K562 (cell line): Measurements from ENCODE around the gene SLC30A3. TPM values are rescaled to one million over a fixed set of nuclear protein-coding genes. Genes with fewer than 3 reads are reported as not detected.
A peak's percentile ranks its signal among the peaks of the same experiment; 100 is the strongest.

Experiments used
- ARID1B ChIP-seq: fragments of 450-650 bp; IDR thresholded peaks from 2 replicates; pipeline ENCODE4 v1.6.1; 2016; ENCODE audit warnings: antibody characterized with exemption, mild to moderate bottlenecking, inconsistent platforms
- ARID2 ChIP-seq: fragments of 450-650 bp; IDR thresholded peaks from 2 replicates; pipeline ENCODE4 v1.6.1; 2017; ENCODE audit warnings: antibody characterized with exemption, mild to moderate bottlenecking
- CHCHD3 ChIP-seq: fragments of 250-450 bp; sonication (Bioruptor Pico); IDR thresholded peaks from 2 replicates; pipeline ENCODE4 v2.1.2; 2022; ENCODE audit warnings: mild to moderate bottlenecking
- CHD4 ChIP-seq: fragments of 200-600 bp; sonication (generic); IDR thresholded peaks from 3 replicates; pipeline ENCODE4 v1.6.1; 2012; ENCODE audit warnings: low read depth, mild to moderate bottlenecking, mixed read lengths, low read length, inconsistent platforms; ENCODE audit not compliant: insufficient read depth, insufficient replicate concordance, poor library complexity, severe bottlenecking
- EGR1 ChIP-seq: fragments of 450-650 bp; conservative IDR thresholded peaks from 2 replicates; pipeline ENCODE4 v1.6.1; 2017; ENCODE audit warnings: mild to moderate bottlenecking
- FOS ChIP-seq: IDR thresholded peaks from 3 replicates; pipeline ENCODE4 v1.6.1; 2011; ENCODE audit not compliant: insufficient read length; ENCODE audit errors: extremely low read depth
- HNRNPK ChIP-seq: fragments of 200-400 bp; formaldehyde crosslinking; IDR thresholded peaks from one replicate; pipeline ENCODE4 v1.6.1; 2018; ENCODE audit warnings: mild to moderate bottlenecking, low read depth, low read length; ENCODE audit not compliant: poor library complexity, severe bottlenecking
- HOMEZ ChIP-seq: fragments of 250-450 bp; sonication (Bioruptor Pico); IDR thresholded peaks from 2 replicates; pipeline ENCODE4 v1.4.0; 2020; ENCODE audit warnings: mild to moderate bottlenecking, moderate library complexity
- KLF16 ChIP-seq: IDR thresholded peaks from 2 replicates; pipeline ENCODE4 v1.6.1; 2016; ENCODE audit warnings: antibody characterized with exemption
- NCOA4 ChIP-seq: fragments of 450-650 bp; IDR thresholded peaks from 2 replicates; pipeline ENCODE4 v1.6.1; 2018; ENCODE audit warnings: mild to moderate bottlenecking; ENCODE audit not compliant: partially characterized antibody
- NRF1 ChIP-seq, 2 experiments: fragments of 450-650 bp; IDR thresholded peaks in 1 of 2; conservative IDR thresholded peaks in 1 of 2; 2 replicates each; pipeline ENCODE4 v1.6.1; 2014; ENCODE audit warnings: mild to moderate bottlenecking in 2 of 2
- RB1 ChIP-seq: fragments of 450-650 bp; IDR thresholded peaks from 2 replicates; pipeline ENCODE4 v1.6.1; 2017; ENCODE audit warnings: low read depth, mild to moderate bottlenecking
- SIN3A ChIP-seq, 2 experiments: fragments of 150-350 bp in 1 of 2; IDR thresholded peaks; 2 replicates each; pipeline ENCODE4 v1.6.1; 2011 to 2016; ENCODE audit warnings: borderline replicate concordance in 2 of 2, low read depth in 2 of 2, low read length in 2 of 2, mild to moderate bottlenecking in 2 of 2, moderate library complexity in 2 of 2; ENCODE audit not compliant: control insufficient read depth in 1 of 2
- TCF3 ChIP-seq: sonication (generic); formaldehyde crosslinking; IDR thresholded peaks from 2 replicates; pipeline ENCODE4 v1.4.0; 2020; ENCODE audit warnings: mild to moderate bottlenecking, missing genetic modification reagents
- WHSC1 ChIP-seq: IDR thresholded peaks from one replicate; pipeline ENCODE4 v1.6.1; 2012; ENCODE audit warnings: low read length, control low read depth, inconsistent platforms
- ZEB2 ChIP-seq: fragments of 450-650 bp; IDR thresholded peaks from 2 replicates; pipeline ENCODE4 v1.6.1; 2016
- ZNF143 ChIP-seq: sonication (generic); formaldehyde crosslinking; IDR thresholded peaks from 2 replicates; pipeline ENCODE4 v1.9.0; 2022; ENCODE audit warnings: mild to moderate bottlenecking, missing genetic modification reagents
- ZNF263 ChIP-seq: sonication (generic); formaldehyde crosslinking; IDR thresholded peaks from 2 replicates; pipeline ENCODE4 v1.8.0; 2022; ENCODE audit warnings: mild to moderate bottlenecking, missing genetic modification reagents, borderline replicate concordance
- ZNF431 ChIP-seq: sonication (generic); formaldehyde crosslinking; IDR thresholded peaks from 2 replicates; pipeline ENCODE4 v1.8.0; 2022; ENCODE audit warnings: mild to moderate bottlenecking, missing genetic modification reagents
- ZNF668 ChIP-seq: fragments of 250-450 bp; sonication (Bioruptor Pico); IDR thresholded peaks from 2 replicates; pipeline ENCODE4 v1.8.0; 2022; ENCODE audit warnings: mild to moderate bottlenecking, inconsistent platforms
- ZNF699 ChIP-seq: fragments of 250-450 bp; sonication (Bioruptor Pico); IDR thresholded peaks from 2 replicates; pipeline ENCODE4 v1.8.0; 2021; ENCODE audit warnings: mild to moderate bottlenecking, moderate library complexity; ENCODE audit not compliant: insufficient replicate concordance
- polyA plus RNA-seq, 8 experiments: library from polyadenylated mRNA; depleted of rRNA in 4 of 8; stranded (reverse) in 5 of 8; unstranded in 3 of 8; fragments of >200 nt; fragmentation: Nextera tagmentation in 2 of 8; fragmentation: Illumina TruSeq in 1 of 8; extraction: Ambion mirVana in 2 of 8; extraction: Trizol in 1 of 8; gene quantifications; 2 replicates each; pipeline versions ENCODE4 v1.2.1 to v1.2.3, GENCODE V29; 2011 to 2014; ENCODE audit warnings: inconsistent platforms in 1 of 8, missing spikeins in 1 of 8
- total RNA-seq, 7 experiments: library from RNA; depleted of rRNA in 6 of 7; stranded (reverse); fragments of >200 nt in 6 of 7; fragmentation: Illumina TruSeq in 2 of 7; extraction: Trizol in 2 of 7; gene quantifications; 2 replicates each; pipeline versions ENCODE4 v1.2.1 to v1.2.3, GENCODE V29; 2011 to 2021; ENCODE audit warnings: low replicate concordance in 1 of 7
- TF ChIP-seq, protein P1 (sequence below): fragments of 250-450 bp; sonication (Bioruptor Pico); IDR thresholded peaks from 2 replicates; pipeline ENCODE4 v1.5.0; 2021
- TF ChIP-seq, protein P2 (sequence below), 2 experiments: fragments of 450-650 bp; IDR thresholded peaks; 2 replicates each; pipeline ENCODE4 v1.6.1; 2016
- TF ChIP-seq, protein P3 (sequence below): fragments of 250-450 bp; sonication (Bioruptor Pico); IDR thresholded peaks from 2 replicates; pipeline ENCODE4 v1.8.0; 2021; ENCODE audit warnings: borderline replicate concordance, mild to moderate bottlenecking, moderate library complexity; ENCODE audit not compliant: poor library complexity, severe bottlenecking

SLC30A3 gene
- total and polyA plus RNA-seq, 9 of the 15 experiments (the other 6 are each of a cell fraction or from before 2014, with no cell fraction given): 0.03 to 2.7 (median 0.89) TPM; not detected in 1

DNA sequence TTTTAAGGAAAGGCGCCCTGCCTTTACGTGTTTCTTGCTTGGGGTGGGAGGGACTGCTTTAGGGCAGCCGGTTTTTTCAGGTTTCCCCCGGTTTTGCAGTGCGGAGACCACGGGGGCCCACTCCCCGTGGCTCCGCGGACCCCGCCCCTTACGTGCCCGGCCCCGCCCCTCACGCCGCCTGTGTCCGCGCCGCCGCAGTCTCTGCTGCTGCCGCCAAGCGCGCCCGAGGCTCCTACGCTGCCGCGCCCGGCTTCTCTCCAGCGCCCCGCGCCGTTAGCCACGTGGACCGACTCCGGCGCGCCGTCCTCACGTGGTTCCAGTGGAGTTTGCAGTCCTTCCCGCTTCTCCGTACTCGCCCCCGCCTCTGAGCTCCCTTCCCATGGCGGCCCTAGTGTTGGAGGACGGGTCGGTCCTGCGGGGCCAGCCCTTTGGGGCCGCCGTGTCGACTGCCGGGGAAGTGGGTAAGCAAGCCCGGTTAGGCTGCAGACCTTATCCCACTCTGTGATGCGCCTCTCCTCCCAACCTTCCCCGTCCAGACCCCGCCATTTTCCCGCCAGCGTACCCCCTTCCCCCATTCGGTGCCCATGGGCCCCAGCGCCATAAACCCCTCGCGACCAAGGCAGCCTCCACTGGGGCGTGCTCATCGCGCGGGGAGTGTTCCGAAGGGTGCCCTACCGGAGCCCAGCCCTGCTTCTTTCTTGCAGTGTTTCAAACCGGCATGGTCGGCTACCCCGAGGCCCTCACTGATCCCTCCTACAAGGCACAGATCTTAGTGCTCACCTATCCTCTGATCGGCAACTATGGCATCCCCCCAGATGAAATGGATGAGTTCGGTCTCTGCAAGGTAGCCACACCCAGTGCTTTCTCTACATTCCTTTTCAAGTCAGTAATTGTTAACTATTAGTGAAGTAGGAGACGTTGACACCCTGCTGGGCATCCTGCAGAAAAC lies 45.4 kb downstream of the SLC30A3 start, which contains the start of gene CAD (continued):
- TF ChIP-seq SIN3A (IDR thresholded peaks at IDR 0.05; ENCODE audit: borderline replicate concordance in 2 of 2, control insufficient read depth in 1 of 2, low read depth in 2 of 2, low read length in 2 of 2) (peak in 1 of 2 experiments; percentile 97; a peak in 2 of 4 replicates), ZNF143 (CRISPR knock-in tag) (peak; percentile 35; the same call in 1 of the 2 replicates), ARID1B (no peak), ZNF263 (CRISPR knock-in tag) (no peak), KLF16 (peak; percentile 91), CHD4 (no peak), ZEB2 (no peak), CHCHD3 (CRISPR knock-in tag) (no peak), HNRNPK (no peak), HOMEZ (CRISPR knock-in tag) (no peak), ZNF699 (CRISPR knock-in tag) (no peak), ZNF431 (CRISPR knock-in tag) (no peak), EGR1 (peak; percentile 78), ARID2 (no peak), TCF3 (CRISPR knock-in tag) (no peak; the same call in 1 of the 2 replicates), ZNF668 (CRISPR knock-in tag) (no peak), FOS (no peak), NRF1 (conservative IDR thresholded peaks at IDR 0.05 in 1 of 2, IDR thresholded peaks at IDR 0.05 in 1 of 2) (peak; percentile 75 to 80), RB1 (peak; percentile 83), NCOA4 (no peak), WHSC1 (no peak)
- TF ChIP-seq, protein P1, sequence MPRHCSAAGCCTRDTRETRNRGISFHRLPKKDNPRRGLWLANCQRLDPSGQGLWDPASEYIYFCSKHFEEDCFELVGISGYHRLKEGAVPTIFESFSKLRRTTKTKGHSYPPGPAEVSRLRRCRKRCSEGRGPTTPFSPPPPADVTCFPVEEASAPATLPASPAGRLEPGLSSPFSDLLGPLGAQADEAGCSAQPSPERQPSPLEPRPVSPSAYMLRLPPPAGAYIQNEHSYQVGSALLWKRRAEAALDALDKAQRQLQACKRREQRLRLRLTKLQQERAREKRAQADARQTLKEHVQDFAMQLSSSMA (CRISPR knock-in tag): no peak
- TF ChIP-seq, protein P2, sequence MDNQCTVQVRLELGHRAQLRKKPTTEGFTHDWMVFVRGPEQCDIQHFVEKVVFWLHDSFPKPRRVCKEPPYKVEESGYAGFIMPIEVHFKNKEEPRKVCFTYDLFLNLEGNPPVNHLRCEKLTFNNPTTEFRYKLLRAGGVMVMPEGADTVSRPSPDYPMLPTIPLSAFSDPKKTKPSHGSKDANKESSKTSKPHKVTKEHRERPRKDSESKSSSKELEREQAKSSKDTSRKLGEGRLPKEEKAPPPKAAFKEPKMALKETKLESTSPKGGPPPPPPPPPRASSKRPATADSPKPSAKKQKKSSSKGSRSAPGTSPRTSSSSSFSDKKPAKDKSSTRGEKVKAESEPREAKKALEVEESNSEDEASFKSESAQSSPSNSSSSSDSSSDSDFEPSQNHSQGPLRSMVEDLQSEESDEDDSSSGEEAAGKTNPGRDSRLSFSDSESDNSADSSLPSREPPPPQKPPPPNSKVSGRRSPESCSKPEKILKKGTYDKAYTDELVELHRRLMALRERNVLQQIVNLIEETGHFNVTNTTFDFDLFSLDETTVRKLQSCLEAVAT (IDR thresholded peaks at IDR 0.05): 0 out of 4 replicates have a peak, but pooled peaks of 1 of the 2 experiments have one; percentile 16
- TF ChIP-seq, protein P3, sequence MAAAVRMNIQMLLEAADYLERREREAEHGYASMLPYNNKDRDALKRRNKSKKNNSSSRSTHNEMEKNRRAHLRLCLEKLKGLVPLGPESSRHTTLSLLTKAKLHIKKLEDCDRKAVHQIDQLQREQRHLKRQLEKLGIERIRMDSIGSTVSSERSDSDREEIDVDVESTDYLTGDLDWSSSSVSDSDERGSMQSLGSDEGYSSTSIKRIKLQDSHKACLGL: peak; percentile 92
